OCI-LY7 (cell line): Measurements from ENCODE around the gene PZP.

Experiments used
- CTCF ChIP-seq: fragments of 200-600 bp; sonication (generic); conservative IDR thresholded peaks from 2 replicates; pipeline ENCODE4 v1.5.1; 2014; ENCODE audit warnings: mild to moderate bottlenecking, antibody characterized with exemption, low read length, moderate library complexity, mixed read lengths
- EZH2phosphoT487 ChIP-seq: fragments of 200-600 bp; sonication (generic); IDR thresholded peaks from 2 replicates; pipeline ENCODE4 v1.6.1; 2018; ENCODE audit warnings: low read depth, borderline replicate concordance, mild to moderate bottlenecking, mixed run types, antibody characterized with exemption, low read length, moderate library complexity, mixed read lengths

- no peak for TF ChIP-seq CTCF
- TF ChIP-seq EZH2phosphoT487: no peak
These were observed 99.0 kb downstream of the PZP start for GRCh38 chr12:9109213-9109522.
